ENCODE results near the gene CTDP1.
"Not testable (repeated sequence)": the region's sequence is repeated elsewhere in the genome, so short reads cannot be mapped to it uniquely, and the experiment has no call there.

The CTDP1 gene

GRCh38 chr18:79682894-79683625 is 3.5 kb downstream of the CTDP1 start:
- no peak for DNase-seq

GRCh38 chr18:79683626-79684282 is 4.2 kb downstream of the CTDP1 start:
- no peak for DNase-seq

- no peak for DNase-seq
Observed at GRCh38 chr18:79684283-79684631, 4.7 kb downstream of the CTDP1 start.

GRCh38 chr18:79684787-79685186 is 5.2 kb downstream of the CTDP1 start:
- DNase-seq: no peak

- DNase-seq: no peak
Observed at GRCh38 chr18:79685281-79685680, 5.7 kb downstream of the CTDP1 start.

- no peak for DNase-seq
Observed at GRCh38 chr18:79685971-79686370, 6.4 kb downstream of the CTDP1 start.

- no peak for DNase-seq
Observed at GRCh38 chr18:79687806-79688205, 8.2 kb downstream of the CTDP1 start.

GRCh38 chr18:79690071-79690470 is 10.5 kb downstream of the CTDP1 start:
- no peak for DNase-seq

- DNase-seq: no peak
Observed at GRCh38 chr18:79690586-79691482, 11.2 kb downstream of the CTDP1 start.

- DNase-seq: no peak
Observed at GRCh38 chr18:79692056-79692455, 12.5 kb downstream of the CTDP1 start.

- DNase-seq: no peak
Observed at GRCh38 chr18:79692886-79693285, 13.3 kb downstream of the CTDP1 start.

GRCh38 chr18:79693561-79694205 is 14.1 kb downstream of the CTDP1 start:
- DNase-seq: no peak

GRCh38 chr18:79694206-79694894 is 14.7 kb downstream of the CTDP1 start:
- DNase-seq: not testable (repeated sequence)

GRCh38 chr18:79694895-79695213 is 15.3 kb downstream of the CTDP1 start:
- no peak for DNase-seq

- no peak for DNase-seq
Observed at GRCh38 chr18:79695269-79695668, 15.7 kb downstream of the CTDP1 start.

GRCh38 chr18:79695856-79696850 is 16.6 kb downstream of the CTDP1 start:
- no peak for DNase-seq

- DNase-seq: no peak
Observed at GRCh38 chr18:79697178-79697577, 17.6 kb downstream of the CTDP1 start.

GRCh38 chr18:79697976-79698375 is 18.4 kb downstream of the CTDP1 start:
- no peak for DNase-seq

- no peak for DNase-seq
Observed at GRCh38 chr18:79698668-79699335, 19.2 kb downstream of the CTDP1 start.

- DNase-seq: no peak
Observed at GRCh38 chr18:79699653-79700052, 20.1 kb downstream of the CTDP1 start.

- no peak for DNase-seq
Observed at GRCh38 chr18:79702906-79703305, 23.3 kb downstream of the CTDP1 start.
